ENCODE measurements around the gene SGSM2. TPM values are rescaled to one million over a fixed set of nuclear protein-coding genes. Genes with fewer than 3 reads are reported as not detected.

Gene SGSM2
- total and polyA plus RNA-seq, 2 of the 8 experiments (the other 6 are each of a cell fraction or from before 2014, with no cell fraction given), result 44.5 to 77.7 TPM

- TF ChIP-seq CHD7 (IDR thresholded peaks at IDR 0.05; ENCODE audit: insufficient replicate concordance, low read length) (no peak), CTBP2 (IDR thresholded peaks at IDR 0.05; ENCODE audit: borderline replicate concordance, insufficient read depth, insufficient read length, low read length) (no peak), CHD1 (IDR thresholded peaks at IDR 0.05; ENCODE audit: low read depth, low read length) (no peak), MAX (IDR thresholded peaks at IDR 0.05) (no peak), CREB1 (IDR thresholded peaks at IDR 0.05) (no peak), GTF2F1 (IDR thresholded peaks at IDR 0.05; ENCODE audit: borderline replicate concordance, low read depth, low read length) (no peak), GABPA (IDR thresholded peaks at IDR 0.05; ENCODE audit: borderline replicate concordance, insufficient read depth, low read length) (no peak), FOSL1 (IDR thresholded peaks at IDR 0.05; ENCODE audit: insufficient read depth, low read depth, low read length) (no peak), SP2 (IDR thresholded peaks at IDR 0.05; ENCODE audit: low read length) (no peak), MAFK (IDR thresholded peaks at IDR 0.05; ENCODE audit: low read depth, low read length) (no peak), PHF8 (conservative IDR thresholded peaks at IDR 0.05; ENCODE audit: low read depth, low read length) (no peak), RAD21 (IDR thresholded peaks at IDR 0.05 in 1 of 2, conservative IDR thresholded peaks at IDR 0.05 in 1 of 2; ENCODE audit: low read depth in 2 of 2, low read length in 2 of 2) (no peak)
These were observed 40.4 kb downstream of the SGSM2 start (continued) for GRCh38 chr17:2377659-2378058.

All from H1 (cell line).